Right atrium auricular region (tissue), 2 donors: Measurements from ENCODE around the gene EHD4. TPM values are rescaled to one million over a fixed set of nuclear protein-coding genes. Genes with fewer than 3 reads are reported as not detected.

Experiments used
- DNase-seq: peaks from one replicate; pipeline ENCODE4 v3.0.0-alpha.2; 2019; ENCODE audit warnings: low spot score
- H3K27ac ChIP-seq, 2 donors: fragments of 200-600 bp; sonication (generic); 1 replicate in 1 of 2; 2 replicates in 1 of 2; pipeline ENCODE4 v1.5.1; 2016 to 2019
- H3K27me3 ChIP-seq, 2 donors: fragments of 200-600 bp; sonication (generic); one replicate each; pipeline versions ENCODE4 v1.5.1 to v1.6.0; 2017 to 2019
- H3K36me3 ChIP-seq: fragments of 200-600 bp; sonication (generic); one replicate; pipeline ENCODE4 v1.5.1; 2016
- H3K4me1 ChIP-seq, 2 donors: fragments of 200-600 bp; sonication (generic); one replicate each; pipeline versions ENCODE4 v1.5.1 to v1.6.0; 2017 to 2019
- H3K4me3 ChIP-seq, 2 donors: fragments of 200-600 bp; sonication (generic); 1 replicate in 1 of 2; 2 replicates in 1 of 2; pipeline ENCODE4 v1.5.1; 2017 to 2019; ENCODE audit warnings: mild to moderate bottlenecking in 1 of 2, moderate library complexity in 1 of 2
- H3K9me3 ChIP-seq, 2 donors: fragments of 200-600 bp; sonication (generic); one replicate each; pipeline ENCODE4 v1.5.1; 2019
- CTCF ChIP-seq, 2 donors: fragments of 200-600 bp; sonication (generic); IDR thresholded peaks; one replicate each; pipeline ENCODE4 v1.5.1; 2019; ENCODE audit warnings: antibody characterized with exemption in 2 of 2
- total RNA-seq, 2 donors: library from RNA; depleted of rRNA; stranded (reverse); fragments of >200 nt; gene quantifications; one replicate each; pipeline ENCODE4 v1.1.0, GENCODE V29; 2016

Gene EHD4
- total RNA-seq, 2 donors from 2014 or later, result 22.2 to 26.3 TPM

GRCh38 chr15:41969851-41970431 is 2.4 kb downstream of the EHD4 start:
- TF ChIP-seq CTCF (IDR thresholded peaks at IDR 0.05), result no peak
- no peak overlapping the region for H3K4me3 ChIP-seq
- no peaks in the 10 kb centered on the region for H3K36me3 ChIP-seq
- peaks cover 0 to 56% of the 10 kb centered on the region in 2 donors for H3K4me1 ChIP-seq
- DNase-seq, result no peak
- no peaks in the 10 kb centered on the region for H3K27me3 ChIP-seq
- peak overlapping the region; percentile 95 to 96 for H3K27ac ChIP-seq
- H3K9me3 ChIP-seq, result no peaks in the 10 kb centered on the region

GRCh38 chr15:41968701-41969100 is 3.7 kb downstream of the EHD4 start:
- Histone ChIP-seq H3K27ac (peak overlapping the region; percentile 95 to 96), H3K4me1 (peaks cover 0 to 56% of the 10 kb centered on the region in 2 donors)

GRCh38 chr15:41967506-41968206 is 4.7 kb downstream of the EHD4 start:
- TF ChIP-seq CTCF (IDR thresholded peaks at IDR 0.05), result no peak
- Histone ChIP-seq H3K27ac (peak overlapping the region; percentile 95 to 96), H3K9me3 (no peaks in the 10 kb centered on the region), H3K4me1 (peaks cover 0 to 56% of the 10 kb centered on the region in 2 donors), H3K27me3 (no peaks in the 10 kb centered on the region), H3K4me3 (no peak overlapping the region), H3K36me3 (no peaks in the 10 kb centered on the region)
- DNase-seq, result peak; percentile 63

More at GRCh38 chr15:41968701-41969100, 3.7 kb downstream of the EHD4 start:
- DNase-seq, result no peak
- H3K27me3 ChIP-seq, result no peaks in the 10 kb centered on the region
- H3K36me3 ChIP-seq, result no peaks in the 10 kb centered on the region
- no peak for TF ChIP-seq CTCF (IDR thresholded peaks at IDR 0.05)
- no peaks in the 10 kb centered on the region for H3K9me3 ChIP-seq
- H3K4me3 ChIP-seq, result no peak overlapping the region

GRCh38 chr15:41966920-41967465 is 5.4 kb downstream of the EHD4 start:
- peaks cover 0 to 58% of the 10 kb centered on the region in 2 donors for H3K4me1 ChIP-seq
- no peak for TF ChIP-seq CTCF (IDR thresholded peaks at IDR 0.05)
- peak overlapping the region; percentile 95 to 96 for H3K27ac ChIP-seq
- H3K36me3 ChIP-seq, result no peaks in the 10 kb centered on the region
- DNase-seq, result no peak
- H3K27me3 ChIP-seq, result no peaks in the 10 kb centered on the region
- H3K9me3 ChIP-seq, result no peaks in the 10 kb centered on the region
- H3K4me3 ChIP-seq, result no peak overlapping the region

- DNase-seq, result no peak
- H3K4me1 ChIP-seq, result peaks cover 0 to 63% of the 10 kb centered on the region in 2 donors
- peak overlapping the region; percentile 59 to 96 for H3K27ac ChIP-seq
These were observed 5.9 kb downstream of the EHD4 start for GRCh38 chr15:41966414-41966812.

More at GRCh38 chr15:41966414-41966812, 5.9 kb downstream of the EHD4 start:
- H3K4me3 ChIP-seq, result no peak overlapping the region
- H3K9me3 ChIP-seq, result no peaks in the 10 kb centered on the region
- TF ChIP-seq CTCF (IDR thresholded peaks at IDR 0.05), result no peak
- no peaks in the 10 kb centered on the region for H3K36me3 ChIP-seq
- H3K27me3 ChIP-seq, result no peaks in the 10 kb centered on the region
